HG03565 (cell line): Measurements from ENCODE around the gene PCDH15.

ENCODE experiments used
- ATAC-seq: cut with Tn5 transposase; IDR thresholded peaks from one replicate; pipeline ENCODE4 v1.9.1; 2021; ENCODE audit warnings: mild to moderate bottlenecking, moderate library complexity; ENCODE audit not compliant: unreplicated experiment

PCDH15 gene

DNA sequence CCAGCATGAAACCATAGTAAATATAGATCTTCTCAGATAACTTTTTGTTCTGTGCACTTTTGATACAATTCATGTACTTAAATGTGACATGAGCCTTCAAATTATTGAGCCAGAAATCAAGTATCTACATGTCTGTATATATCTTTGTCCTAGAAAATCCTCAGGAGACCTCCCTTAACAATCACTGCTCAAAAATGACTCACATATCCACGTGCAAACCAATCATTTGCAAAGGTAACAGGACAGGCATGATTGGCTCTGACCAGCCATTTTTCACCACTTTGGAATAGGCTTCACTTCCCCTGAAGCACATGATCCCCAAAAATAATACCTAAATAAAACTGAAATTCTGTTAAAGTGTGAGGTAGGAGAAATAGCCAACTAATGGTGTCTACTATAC lies 902.5 kb downstream of the PCDH15 start:
- ATAC-seq: no peak

DNA sequence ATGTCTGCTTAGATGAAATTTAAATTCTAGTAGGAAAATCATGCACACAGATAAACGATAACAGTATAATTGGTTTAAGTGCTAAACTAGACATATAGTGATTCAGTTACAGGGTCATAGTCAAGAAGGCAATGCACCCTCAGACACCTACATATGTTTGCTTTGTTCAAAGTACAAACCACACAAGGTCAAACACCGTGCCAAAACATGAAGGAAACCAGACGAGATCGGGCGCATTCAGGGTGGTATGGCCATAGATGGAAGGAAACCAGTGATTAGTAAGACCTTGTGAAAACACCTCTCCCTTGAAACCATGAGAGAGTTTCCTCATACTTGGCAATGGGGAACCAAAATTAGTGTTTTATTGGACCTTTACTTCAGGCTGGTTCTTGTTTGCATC lies 906.9 kb downstream of the PCDH15 start:
- no peak for ATAC-seq

DNA sequence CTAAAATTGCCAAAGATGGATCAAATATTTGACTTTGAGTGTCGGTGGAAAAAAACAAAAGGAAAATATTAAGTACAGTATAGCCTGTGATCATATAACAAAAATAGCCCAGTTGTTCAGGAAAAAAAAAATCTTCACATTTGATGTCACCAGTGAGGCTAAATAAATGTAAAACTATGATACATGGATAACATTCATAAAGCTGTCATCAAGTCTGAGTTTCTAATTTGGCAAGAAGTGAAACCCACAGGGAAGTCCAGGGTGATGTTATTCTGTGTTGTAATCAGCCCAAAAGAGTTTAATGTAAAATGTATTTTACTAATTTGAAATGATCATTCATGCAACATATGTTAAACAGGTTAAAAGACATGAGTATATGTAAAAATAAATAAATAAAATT lies 908.0 kb downstream of the PCDH15 start:
- no peak for ATAC-seq

DNA sequence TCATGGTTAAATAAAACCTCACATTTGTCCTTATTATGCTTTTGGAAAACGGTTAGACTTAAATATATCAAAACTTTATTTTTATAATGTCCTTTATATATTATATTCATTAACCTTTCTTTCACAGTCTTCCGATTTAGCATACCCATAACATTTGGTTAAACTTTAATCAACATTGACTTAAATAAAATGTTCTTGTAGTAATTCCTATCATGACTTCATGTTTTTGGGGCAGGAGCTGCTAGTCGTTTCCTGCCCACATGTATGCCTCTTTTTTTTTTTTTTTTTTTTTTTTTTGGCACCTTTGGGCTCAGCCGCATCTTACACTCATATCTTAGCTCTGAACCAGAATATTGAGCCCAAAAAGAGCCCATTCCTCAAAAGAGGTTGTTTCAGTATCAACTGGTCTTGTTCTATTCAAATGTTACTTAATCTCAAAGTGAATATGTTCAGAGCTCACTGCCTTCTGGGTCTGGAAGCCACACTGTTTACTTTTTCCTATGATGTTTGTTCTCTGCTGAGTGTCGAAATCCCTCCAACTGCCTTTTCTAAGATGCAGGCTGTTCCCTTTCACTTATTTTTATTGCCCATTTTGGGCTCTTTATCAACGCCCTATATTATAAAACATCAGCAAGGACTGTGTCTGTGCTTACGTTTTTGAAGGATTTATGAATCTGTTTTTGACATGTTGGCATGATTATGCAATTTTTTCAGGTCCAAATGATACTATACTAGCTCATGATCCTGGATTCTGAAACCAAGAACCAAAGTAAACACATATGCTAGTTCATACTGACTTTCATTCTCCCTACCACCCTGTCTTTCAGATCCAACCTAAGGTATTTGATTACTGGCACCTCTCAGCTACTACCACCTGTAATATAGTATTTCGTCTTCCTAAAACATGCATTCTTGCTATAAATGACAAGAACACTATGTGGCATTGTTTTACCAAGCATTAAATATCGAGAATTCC lies 914.4 kb downstream of the PCDH15 start:
- ATAC-seq: no peak

DNA sequence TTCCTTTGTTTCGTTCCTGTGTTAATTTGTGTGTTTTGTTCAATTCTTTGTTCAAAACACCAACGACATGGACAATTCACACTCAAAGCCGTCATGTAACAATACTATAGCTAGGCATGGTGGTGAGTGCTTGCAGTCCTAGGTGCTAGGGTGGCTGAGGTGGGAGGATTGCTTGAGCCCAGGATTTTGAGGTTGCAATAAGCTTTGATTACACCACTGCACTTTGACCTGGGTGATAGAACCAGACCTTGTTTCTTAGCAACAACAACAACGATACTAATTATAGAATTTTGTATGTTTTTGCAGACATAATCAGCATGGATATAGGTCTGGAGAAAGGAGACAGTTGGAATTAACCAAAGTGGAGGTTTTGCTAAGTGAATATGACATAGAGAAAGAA lies 936.2 kb downstream of the PCDH15 start:
- ATAC-seq: no peak

DNA sequence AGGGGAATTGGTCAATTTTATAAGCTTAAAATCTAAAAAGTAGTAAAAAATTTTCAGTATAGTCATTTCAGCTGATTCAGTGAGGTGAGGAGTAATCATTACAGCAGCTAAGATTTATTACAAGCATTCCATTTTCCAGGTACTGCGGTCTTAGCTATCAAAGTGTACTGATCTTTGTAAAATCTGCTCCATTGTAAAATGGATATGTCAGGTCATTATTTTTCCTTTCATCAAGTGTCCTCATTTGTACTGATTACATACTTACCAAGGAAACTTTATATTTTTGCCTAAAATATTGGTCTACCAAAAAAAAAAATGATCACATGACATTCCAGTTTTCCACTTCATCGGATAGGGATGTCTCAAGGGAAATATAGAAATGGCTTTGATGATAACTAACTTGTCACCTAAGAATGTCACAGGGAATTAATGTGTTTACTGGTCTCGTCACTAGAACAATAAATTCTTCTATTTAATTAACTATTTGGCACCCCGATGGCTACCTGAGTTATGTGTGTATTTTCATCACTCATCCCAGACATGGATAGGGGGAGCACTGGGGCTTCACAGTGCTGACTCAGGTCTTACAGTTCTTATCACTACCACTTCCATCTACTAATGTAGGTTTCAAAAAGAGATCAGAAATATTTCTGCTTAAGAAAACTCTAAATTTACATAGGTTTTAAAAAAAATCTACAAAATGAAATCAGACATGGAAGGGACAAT lies 948.4 kb downstream of the PCDH15 start:
- ATAC-seq: no peak

DNA sequence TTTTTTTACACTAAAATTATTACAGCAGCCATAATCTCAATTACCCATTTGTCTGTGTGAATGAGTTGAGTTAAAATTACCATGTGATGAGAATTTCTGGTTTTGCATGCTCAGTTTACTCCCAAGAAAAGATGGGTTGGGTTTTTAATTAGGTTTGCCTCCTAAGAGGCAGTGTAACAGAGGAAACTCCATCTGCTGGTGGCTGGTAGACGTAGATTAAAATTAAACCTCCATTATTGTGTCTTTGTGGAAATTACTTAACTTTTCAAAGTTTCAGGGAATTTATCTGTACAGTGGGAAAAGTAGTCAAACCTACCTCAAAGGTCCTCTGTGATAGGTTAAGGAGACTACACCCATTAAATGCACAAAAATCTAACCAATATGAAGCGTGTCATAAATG lies 954.2 kb downstream of the PCDH15 start:
- no peak for ATAC-seq

DNA sequence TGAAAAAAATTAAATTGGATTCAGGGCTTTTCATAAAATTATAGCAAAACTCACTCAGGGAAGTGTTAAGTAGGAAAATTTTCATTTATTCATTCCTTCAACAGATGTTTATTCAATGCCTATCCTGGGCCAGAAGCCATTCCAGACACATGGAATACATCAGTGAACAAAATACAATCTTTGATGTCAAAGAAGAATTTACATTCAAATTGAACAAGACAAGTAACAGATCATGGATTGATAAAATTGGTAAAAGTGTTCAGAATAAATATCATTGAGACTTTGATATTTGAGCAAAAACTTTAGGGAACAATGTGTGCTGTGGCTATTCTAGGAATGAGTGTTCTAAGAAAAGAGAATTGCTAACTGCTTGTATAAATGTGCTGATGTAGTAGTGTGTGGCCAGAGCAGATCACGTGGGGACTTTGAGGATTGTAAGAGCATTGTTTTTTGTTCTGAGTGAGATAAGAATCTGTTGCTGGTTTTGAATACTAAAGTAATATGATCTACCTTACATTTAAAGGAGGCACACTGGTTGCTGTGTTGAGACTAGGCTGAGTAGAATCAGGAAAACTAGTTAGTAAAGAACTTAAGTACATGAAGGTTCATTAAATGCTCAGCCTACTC lies 957.2 kb downstream of the PCDH15 start:
- ATAC-seq: no peak

DNA sequence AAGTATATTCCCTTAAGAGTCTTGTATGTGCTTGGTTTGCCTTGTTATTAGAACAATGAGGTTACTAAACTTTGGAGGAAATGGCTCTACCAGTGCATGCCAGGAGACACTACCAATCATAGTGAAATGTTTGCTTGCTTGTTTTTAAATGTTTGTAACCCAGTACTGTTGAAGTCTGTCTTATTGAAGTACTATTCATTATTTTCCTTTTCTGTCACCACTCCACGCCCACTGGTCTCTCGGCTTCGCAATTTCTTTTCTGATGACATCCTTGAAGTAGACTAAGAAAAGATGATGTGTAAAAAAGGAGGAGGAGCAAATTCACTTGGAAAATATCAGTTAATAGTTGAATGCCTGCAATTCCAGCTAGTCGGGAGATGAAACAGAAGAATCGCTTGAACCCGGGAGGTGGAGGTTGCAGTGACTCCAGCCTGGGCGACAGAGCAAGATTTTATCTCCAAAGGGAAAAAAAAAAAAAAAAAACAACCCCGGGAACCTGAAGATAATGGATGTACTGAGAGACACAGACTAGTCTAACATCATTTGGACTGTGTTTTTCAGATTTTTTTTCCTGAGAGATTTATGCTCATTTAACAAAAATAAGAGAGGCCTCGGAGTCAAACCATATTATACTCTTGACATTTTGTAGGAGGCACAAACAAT lies 959.4 kb downstream of the PCDH15 start:
- no peak for ATAC-seq

DNA sequence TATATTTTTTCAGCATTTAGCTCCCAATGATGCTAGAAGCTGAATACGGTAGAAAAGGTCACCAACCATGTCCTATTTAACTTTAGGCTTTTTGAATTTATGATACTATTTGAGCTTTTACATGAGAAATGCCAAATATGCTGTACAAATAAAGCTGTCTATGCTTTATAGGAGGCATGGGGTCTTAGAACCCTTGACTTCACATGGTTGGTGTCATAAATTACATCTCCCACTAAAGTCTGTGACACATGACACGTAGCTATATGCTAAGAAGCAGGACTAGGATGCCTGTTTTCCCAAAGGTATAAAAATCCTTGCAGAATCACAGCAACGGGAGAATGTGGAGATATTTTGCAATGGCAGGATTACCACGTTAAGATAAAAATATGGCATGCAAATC lies 960.4 kb downstream of the PCDH15 start:
- ATAC-seq: no peak

DNA sequence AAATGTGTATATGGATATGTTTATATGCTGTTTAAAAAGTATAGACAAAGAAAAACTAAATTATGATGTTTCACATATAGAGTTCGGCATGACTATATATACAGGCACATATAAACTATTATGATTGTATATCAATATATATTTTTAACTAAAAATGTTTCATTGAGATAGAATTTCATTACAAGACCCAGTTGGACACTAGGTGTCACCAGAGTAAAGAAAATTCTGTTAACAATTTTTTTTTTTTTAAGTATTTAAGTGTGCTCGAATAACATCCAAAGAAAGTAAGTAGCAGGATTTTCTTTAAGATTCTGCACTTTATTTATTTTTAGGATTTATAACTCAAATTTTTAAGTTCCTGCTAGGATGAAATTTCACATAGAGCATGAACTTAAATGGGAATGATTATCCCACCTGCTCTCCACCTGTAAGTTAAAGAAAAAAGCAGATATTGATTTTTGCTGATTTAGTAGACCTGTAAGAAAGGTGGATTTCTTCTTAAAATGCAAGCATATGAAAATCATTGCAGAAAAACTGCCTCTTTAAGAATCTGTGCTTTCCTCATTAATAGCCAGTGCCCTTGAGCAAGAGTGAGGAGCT lies 961.5 kb downstream of the PCDH15 start:
- ATAC-seq: no peak

DNA sequence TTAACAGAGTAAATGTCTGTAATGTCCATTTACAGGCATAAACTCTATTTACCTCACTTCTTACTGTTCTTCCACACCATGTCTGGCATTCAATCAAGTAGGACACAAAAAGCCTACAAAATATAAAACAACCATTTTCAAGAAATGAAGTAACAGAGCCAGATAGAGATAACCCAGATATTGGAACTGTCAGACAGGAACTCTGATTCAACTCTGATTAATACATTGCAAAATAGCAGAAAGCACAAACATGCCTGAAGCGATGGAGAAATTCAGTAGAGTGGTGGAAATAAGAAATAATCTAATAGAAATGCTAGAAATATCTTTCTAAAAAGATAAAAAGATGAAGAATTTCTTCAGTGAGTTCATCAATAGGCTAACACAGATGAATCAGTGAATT lies 964.4 kb downstream of the PCDH15 start:
- ATAC-seq: no peak

DNA sequence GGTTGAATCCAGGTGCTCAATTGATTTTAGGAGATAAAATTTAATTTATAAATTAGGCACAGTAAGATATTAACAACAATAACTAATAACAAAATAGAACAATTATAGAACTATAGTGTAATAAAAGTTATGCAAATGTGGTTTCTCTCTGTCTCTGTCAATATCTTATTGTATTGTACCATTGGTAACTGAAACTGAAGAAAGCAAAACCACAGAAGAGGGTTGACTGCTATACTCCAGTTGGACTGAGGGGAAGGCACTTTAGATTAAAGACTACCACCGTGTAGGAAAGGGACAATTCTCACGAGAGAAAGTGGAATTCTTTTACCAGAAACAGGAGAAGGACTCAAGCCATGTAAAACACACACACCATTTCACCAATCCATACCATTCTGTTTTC lies 967.1 kb downstream of the PCDH15 start:
- no peak for ATAC-seq

DNA sequence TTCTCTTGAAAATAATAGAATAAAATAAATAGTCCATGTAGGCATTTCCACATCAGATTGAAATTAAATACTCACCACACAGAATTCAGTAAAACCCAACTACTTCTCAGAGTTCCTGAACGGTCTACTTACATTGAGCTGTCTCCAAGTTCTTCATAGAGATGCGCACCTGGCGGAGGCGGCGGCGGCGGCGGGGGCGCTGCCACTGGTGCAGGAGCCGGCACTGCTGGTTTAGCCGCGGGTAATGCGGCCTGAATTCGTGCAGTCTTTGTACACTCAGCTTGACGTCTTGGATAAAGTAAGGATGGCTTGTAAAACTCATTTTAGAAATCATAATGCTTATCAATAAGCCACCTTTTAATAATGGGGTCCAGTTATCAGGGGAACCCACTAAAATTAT lies 973.8 kb downstream of the PCDH15 start:
- no peak for ATAC-seq

DNA sequence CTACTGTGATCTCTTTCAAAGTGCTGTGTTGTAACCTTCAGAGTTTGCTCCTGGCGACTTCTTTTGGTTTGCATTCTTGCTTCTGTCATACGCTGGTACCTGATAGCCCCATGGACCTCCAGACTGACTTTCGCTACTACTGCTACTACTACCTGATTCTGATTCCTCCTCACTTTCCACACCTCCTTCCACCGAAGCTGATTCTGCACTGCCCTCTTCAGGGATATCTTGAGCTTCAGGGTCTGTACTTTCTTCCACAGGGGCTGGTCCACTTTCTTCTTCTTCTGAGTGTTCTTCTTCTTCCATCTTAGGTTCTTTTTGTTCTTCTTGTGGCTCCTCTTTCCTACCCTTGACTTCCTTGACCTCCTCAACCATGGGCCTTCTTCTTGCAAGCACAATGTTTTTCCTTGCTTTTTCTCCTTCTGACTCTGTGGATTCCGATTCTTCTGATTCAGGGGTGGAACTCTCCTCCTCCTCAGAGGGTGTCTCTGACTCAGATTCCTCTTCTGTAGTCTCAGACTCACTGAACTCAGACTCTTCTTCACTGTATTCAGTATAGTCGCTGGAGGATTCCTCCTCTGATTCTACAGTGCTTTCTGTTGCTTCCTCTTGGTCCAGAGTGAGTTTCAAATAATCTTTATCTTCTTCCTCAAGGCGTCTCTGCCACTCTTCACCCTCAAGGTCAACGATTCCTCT lies 992.2 kb downstream of the PCDH15 start:
- ATAC-seq: no peak

DNA sequence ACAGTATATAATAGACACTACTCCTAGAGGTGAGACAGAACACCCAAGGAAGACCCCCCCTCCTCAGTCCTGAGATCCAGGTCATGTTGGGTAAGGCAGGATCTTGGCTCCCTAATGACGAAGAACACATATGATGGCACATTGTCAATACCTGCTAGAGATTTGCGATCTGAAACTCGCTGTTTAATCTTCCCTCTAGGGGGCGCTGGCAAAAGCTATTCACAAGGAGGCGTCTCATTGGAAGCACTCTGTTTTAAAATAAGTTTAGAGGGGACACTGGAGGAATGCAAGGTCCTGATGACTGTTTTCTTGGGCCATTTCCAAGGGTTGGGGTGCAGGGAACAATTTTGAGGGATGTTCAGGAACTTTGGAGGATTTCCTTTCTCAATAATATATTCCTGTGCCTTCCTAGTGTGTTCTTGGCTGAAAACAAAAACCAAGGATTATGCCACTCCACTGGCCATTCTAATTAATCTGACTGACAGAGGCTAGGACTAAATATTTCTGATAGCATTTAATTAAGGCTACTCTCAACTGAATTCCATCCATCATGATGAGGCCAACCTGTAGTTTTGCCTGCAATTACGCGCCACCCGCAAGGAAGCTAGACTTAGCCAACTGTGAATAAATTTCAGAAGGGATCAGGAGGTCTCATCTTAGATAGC lies 1014.7 kb downstream of the PCDH15 start:
- no peak for ATAC-seq

DNA sequence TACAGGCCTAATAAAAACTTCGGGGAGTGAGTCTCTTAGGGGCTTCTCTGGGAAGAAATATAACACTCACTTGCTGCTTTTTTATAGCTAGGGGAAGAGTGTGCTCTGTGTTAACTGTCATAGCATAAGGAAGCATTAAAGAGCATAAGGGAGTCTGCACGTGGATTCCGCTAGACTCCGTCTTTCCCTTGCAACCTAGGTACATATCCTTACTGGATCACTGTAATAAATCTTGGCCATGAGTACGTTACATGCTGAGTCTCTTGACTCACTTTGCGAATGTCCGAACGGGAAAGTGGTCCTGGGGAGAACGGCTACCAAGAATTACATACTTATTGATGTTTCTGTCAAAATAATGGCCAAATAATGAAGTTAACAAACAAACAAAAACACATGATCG lies 1029.3 kb downstream of the PCDH15 start:
- no peak for ATAC-seq

DNA sequence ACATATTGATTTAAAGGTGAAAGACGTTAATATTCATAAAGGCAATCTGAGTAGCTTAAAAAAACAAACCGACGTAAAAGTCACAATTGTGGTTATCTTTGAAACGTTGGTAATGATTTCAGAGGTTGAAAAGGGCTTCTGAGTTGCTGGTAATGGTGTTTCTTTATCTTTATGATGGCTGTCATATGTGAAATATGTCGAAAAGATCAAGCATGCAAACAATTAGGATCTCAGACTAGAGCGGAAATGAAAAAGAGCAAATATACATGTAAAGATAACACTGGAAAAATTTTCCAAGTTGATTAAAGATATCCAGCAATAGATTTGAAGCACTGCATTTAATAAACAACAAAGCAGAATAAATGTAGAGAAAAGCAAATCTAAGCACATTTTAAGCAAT lies 1030.1 kb downstream of the PCDH15 start:
- ATAC-seq: no peak

DNA sequence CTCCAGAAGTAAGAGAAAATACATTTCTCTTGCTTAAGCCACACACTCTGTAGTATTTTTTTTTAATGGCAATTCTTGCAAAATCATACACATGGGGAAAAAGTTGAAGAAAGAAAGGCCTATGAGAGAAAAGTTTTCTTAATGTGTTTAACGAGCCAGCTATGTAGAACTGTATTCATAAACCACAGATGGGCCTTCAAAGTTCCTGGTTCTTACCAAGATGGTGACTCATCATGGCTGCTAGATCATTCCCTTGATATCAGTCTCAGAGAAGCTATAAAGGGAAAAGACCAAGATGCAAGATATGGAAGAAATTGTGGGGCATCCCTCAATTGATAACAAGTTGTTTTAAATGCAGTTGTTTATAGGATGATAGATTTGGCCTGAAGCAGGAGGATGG lies 1035.7 kb downstream of the PCDH15 start:
- ATAC-seq: no peak
